Spleen (tissue), 7 donors: ENCODE measurements around the gene RFX4.

Source experiments
- CTCF ChIP-seq, 11 experiments: fragments of 200-600 bp in 7 of 11; fragments of 450-650 bp in 4 of 11; sonication (generic) in 4 of 11; IDR thresholded peaks in 8 of 11; conservative IDR thresholded peaks in 3 of 11; 1 replicate in 7 of 11; 2 replicates in 4 of 11; pipeline versions ENCODE4 v1.4.0 to v1.8.0; 2016 to 2021; ENCODE audit warnings: antibody characterized with exemption in 11 of 11, inconsistent platforms in 4 of 11, mild to moderate bottlenecking in 1 of 11
- POLR2AphosphoS5 ChIP-seq, 3 donors: sonication (generic); formaldehyde crosslinking; IDR thresholded peaks; one replicate each; pipeline ENCODE4 v1.5.1; 2017; ENCODE audit warnings: antibody characterized with exemption in 3 of 3
- donor health status: DM: no; HTN: no; CAD: no; lungs with moderate emphysema.
- donor health status: DM: no; HTN: no; CAD: no.
- donor health status: DM: no; HTN: no; CAD: no.

GRCh38 chr12:106760184-106760531, 177.4 kb downstream of the RFX4 start:
- TF ChIP-seq CTCF (IDR thresholded peaks at IDR 0.05 in 8 of 11, conservative IDR thresholded peaks at IDR 0.05 in 3 of 11) (no peak), POLR2AphosphoS5 (IDR thresholded peaks at IDR 0.05) (peak in 2 of 3 donors; percentile 51 to 61)
